Measurements from ENCODE around the gene PAPSS1.

PAPSS1 gene

DNA sequence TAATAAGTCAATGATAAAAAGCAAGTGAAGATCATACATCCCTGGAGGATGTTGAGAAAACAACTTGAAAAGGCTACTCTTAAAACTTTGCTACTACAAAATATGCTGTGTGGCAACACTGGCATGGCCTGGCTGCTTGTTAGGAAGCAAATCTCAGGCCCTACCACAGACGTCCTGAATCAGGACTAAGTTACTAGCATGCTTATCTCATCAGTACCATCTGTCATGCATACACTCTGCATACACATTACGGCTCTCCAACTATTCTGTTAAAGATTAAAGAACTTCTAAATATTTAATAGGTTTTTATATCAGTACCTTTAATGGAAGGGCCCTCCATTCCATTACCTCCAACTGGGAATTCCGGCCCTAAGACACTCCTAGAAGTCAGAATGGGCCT lies 8.2 kb downstream of the PAPSS1 start:
- peaks cover 2% of the 10 kb centered on the region for H3K79me1 ChIP-seq (ENCODE audit: low read length)
- H2BK12ac ChIP-seq (ENCODE audit: low read length) = no peak overlapping the region
- H3K4me2 ChIP-seq (ENCODE audit: low read length) = no peak overlapping the region
- no peaks in the 10 kb centered on the region for H3K27me3 ChIP-seq (ENCODE audit: insufficient read depth, low read length)
- H3K4me3 ChIP-seq (ENCODE audit: low read depth, low read length) = no peak overlapping the region
- no peak overlapping the region for H2BK5ac ChIP-seq (ENCODE audit: low read depth, low read length, poor library complexity)
- H4K12ac ChIP-seq (ENCODE audit: low read depth, low read length) = no peak overlapping the region
- H3K23ac ChIP-seq (ENCODE audit: low read length) = no peak overlapping the region
- no peak overlapping the region for H3K27ac ChIP-seq (ENCODE audit: low read depth, low read length)
- H3K36me3 ChIP-seq (ENCODE audit: control insufficient read depth in 1 of 2, insufficient read depth in 2 of 2, low read length in 2 of 2) = peaks cover 2 to 3% of the 10 kb centered on the region in 2 experiments
- H3K4ac ChIP-seq (ENCODE audit: low read depth, low read length) = no peak overlapping the region
- no peak overlapping the region for H2AK5ac ChIP-seq (ENCODE audit: low read length)
- H3K4me1 ChIP-seq (ENCODE audit: control insufficient read depth in 1 of 2, insufficient read depth in 2 of 2, low read length in 2 of 2) = peaks cover 3 to 5% of the 10 kb centered on the region in 2 experiments
- H3K9me3 ChIP-seq (ENCODE audit: insufficient read depth, low read depth, low read length) = peaks cover 5% of the 10 kb centered on the region
- H4K8ac ChIP-seq (ENCODE audit: low read depth, low read length) = no peak overlapping the region
- H3K18ac ChIP-seq (ENCODE audit: low read length) = no peak overlapping the region
- no peak overlapping the region for H3K14ac ChIP-seq (ENCODE audit: low read length)
- no CpG with 5 or more reads among the region's 3 CpGs for WGBS (ENCODE audit: extremely low coverage, insufficient coverage, insufficient read length)
- H2BK120ac ChIP-seq (ENCODE audit: insufficient read depth, low read length, poor library complexity) = no peak overlapping the region
- H3K9ac ChIP-seq (ENCODE audit: low read length) = no peak overlapping the region
- H3K79me2 ChIP-seq (ENCODE audit: control insufficient read depth, insufficient read depth, low read length, poor library complexity) = no peaks in the 10 kb centered on the region
- DNase-seq = no peak
- no peak overlapping the region for H2AFZ ChIP-seq (ENCODE audit: insufficient read depth, low read length, poor library complexity)
- no peak overlapping the region for H4K91ac ChIP-seq (ENCODE audit: low read depth, low read length)

DNA sequence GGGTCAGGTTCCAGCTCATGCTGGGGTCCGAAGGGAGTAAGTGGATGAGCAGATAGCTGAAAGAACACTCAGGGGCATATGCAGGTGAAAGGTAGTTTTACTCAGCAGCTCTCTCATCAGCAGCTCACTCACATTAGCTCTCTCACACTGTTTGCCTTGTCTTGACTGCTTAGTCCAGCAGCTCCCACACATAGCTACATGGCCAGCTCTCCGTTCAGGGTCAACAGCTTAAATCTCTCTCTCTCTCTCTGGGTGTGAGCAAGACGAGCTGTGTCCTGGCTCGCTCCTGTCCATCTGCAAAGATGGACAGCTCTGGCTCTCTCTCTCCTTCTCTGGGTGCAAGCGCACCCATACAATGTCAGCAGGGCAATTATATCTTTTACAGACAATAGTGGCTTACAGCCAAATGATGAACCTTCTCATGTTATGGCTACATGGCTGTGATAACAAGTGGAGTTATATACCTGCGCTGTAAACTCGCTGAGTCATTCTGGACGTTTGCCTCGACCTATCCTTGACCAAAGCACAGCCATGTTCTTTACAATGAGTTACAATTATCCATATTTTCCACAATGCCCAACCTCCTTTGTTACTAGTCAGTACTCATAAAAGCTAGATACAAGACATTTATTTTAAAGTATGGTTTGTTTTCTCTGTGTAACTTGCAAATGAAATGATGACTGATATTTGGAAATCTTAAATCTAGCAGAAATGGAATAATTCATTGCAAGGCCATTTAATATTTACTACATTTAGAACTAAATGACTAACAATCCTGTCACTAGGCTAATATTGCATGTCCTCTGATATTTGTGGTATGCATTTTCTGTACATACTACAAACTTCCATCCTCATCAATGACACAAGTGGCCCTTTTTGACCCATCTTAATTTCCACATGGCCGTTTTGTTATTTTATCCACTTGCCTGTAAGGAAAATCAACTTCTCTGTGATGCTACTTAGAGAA lies 9.3 kb downstream of the PAPSS1 start:
- Histone ChIP-seq H3K27ac (ENCODE audit: low read depth, low read length) (no peak overlapping the region), H3K18ac (ENCODE audit: low read length) (no peak overlapping the region), H4K8ac (ENCODE audit: low read depth, low read length) (no peak overlapping the region), H3K14ac (ENCODE audit: low read length) (no peak overlapping the region), H3K9me3 (ENCODE audit: insufficient read depth, low read depth, low read length) (peaks cover 8% of the 10 kb centered on the region), H2BK120ac (ENCODE audit: insufficient read depth, low read length, poor library complexity) (no peak overlapping the region), H3K36me3 (ENCODE audit: control insufficient read depth in 1 of 2, insufficient read depth in 2 of 2, low read length in 2 of 2) (peaks cover 5 to 7% of the 10 kb centered on the region in 2 experiments), H3K27me3 (ENCODE audit: insufficient read depth, low read length) (no peaks in the 10 kb centered on the region), H3K4me3 (ENCODE audit: low read depth, low read length) (no peak overlapping the region), H2BK12ac (ENCODE audit: low read length) (peak overlapping the region; percentile 13), H2AK5ac (ENCODE audit: low read length) (no peak overlapping the region), H3K23ac (ENCODE audit: low read length) (no peak overlapping the region), H3K9ac (ENCODE audit: low read length) (no peak overlapping the region), H3K79me1 (ENCODE audit: low read length) (peaks cover 2% of the 10 kb centered on the region), H3K79me2 (ENCODE audit: control insufficient read depth, insufficient read depth, low read length, poor library complexity) (no peaks in the 10 kb centered on the region), H4K91ac (ENCODE audit: low read depth, low read length) (no peak overlapping the region), H3K4me1 (ENCODE audit: control insufficient read depth in 1 of 2, insufficient read depth in 2 of 2, low read length in 2 of 2) (peaks cover 3 to 5% of the 10 kb centered on the region in 2 experiments), H3K4me2 (ENCODE audit: low read length) (no peak overlapping the region), H2AFZ (ENCODE audit: insufficient read depth, low read length, poor library complexity) (no peak overlapping the region), H3K4ac (ENCODE audit: low read depth, low read length) (no peak overlapping the region), H4K12ac (ENCODE audit: low read depth, low read length) (no peak overlapping the region), H2BK5ac (ENCODE audit: low read depth, low read length, poor library complexity) (no peak overlapping the region)
- DNase-seq = no peak
- no CpG with 5 or more reads among the region's 10 CpGs for WGBS (ENCODE audit: extremely low coverage, insufficient coverage, insufficient read length)

DNA sequence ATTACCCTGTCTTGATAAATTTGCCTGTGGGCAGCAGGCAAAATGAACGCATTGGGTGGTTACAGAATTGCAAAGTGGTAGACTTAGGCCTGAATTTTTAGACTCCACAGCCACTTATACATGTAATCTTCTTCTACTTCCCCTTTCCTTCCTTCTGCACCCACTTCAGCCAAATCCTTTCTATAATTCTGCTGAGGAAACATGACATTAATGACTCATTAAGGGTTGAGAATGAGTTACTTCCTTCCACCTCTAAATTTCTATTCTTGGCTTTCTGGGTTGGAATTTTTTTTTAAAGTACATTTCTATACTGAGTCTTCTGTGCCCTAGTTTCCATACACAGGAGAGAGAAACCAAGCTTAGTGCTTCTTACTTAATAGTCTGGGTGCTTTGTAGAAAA lies 10.1 kb downstream of the PAPSS1 start:
- Histone ChIP-seq H2BK5ac (ENCODE audit: low read depth, low read length, poor library complexity) (no peak overlapping the region), H3K18ac (ENCODE audit: low read length) (no peak overlapping the region), H2BK12ac (ENCODE audit: low read length) (no peak overlapping the region), H4K12ac (ENCODE audit: low read depth, low read length) (no peak overlapping the region), H3K4ac (ENCODE audit: low read depth, low read length) (no peak overlapping the region), H3K27ac (ENCODE audit: low read depth, low read length) (no peak overlapping the region), H3K4me1 (ENCODE audit: control insufficient read depth in 1 of 2, insufficient read depth in 2 of 2, low read length in 2 of 2) (peaks cover 3 to 5% of the 10 kb centered on the region in 2 experiments), H2AFZ (ENCODE audit: insufficient read depth, low read length, poor library complexity) (no peak overlapping the region), H4K8ac (ENCODE audit: low read depth, low read length) (no peak overlapping the region), H3K9me3 (ENCODE audit: insufficient read depth, low read depth, low read length) (peaks cover 11% of the 10 kb centered on the region), H3K79me1 (ENCODE audit: low read length) (peaks cover 2% of the 10 kb centered on the region), H3K79me2 (ENCODE audit: control insufficient read depth, insufficient read depth, low read length, poor library complexity) (no peaks in the 10 kb centered on the region), H3K14ac (ENCODE audit: low read length) (no peak overlapping the region), H3K9ac (ENCODE audit: low read length) (no peak overlapping the region), H3K36me3 (ENCODE audit: control insufficient read depth in 1 of 2, insufficient read depth in 2 of 2, low read length in 2 of 2) (peaks cover 7% of the 10 kb centered on the region in 2 experiments), H2AK5ac (ENCODE audit: low read length) (no peak overlapping the region), H2BK120ac (ENCODE audit: insufficient read depth, low read length, poor library complexity) (no peak overlapping the region), H3K27me3 (ENCODE audit: insufficient read depth, low read length) (no peaks in the 10 kb centered on the region), H3K23ac (ENCODE audit: low read length) (no peak overlapping the region), H4K91ac (ENCODE audit: low read depth, low read length) (no peak overlapping the region), H3K4me2 (ENCODE audit: low read length) (no peak overlapping the region), H3K4me3 (ENCODE audit: low read depth, low read length) (no peak overlapping the region)
- no CpG with 5 or more reads among the region's 1 CpG for WGBS (ENCODE audit: extremely low coverage, insufficient coverage, insufficient read length)
- DNase-seq = peak in 1 of 2 donors; percentile 14

DNA sequence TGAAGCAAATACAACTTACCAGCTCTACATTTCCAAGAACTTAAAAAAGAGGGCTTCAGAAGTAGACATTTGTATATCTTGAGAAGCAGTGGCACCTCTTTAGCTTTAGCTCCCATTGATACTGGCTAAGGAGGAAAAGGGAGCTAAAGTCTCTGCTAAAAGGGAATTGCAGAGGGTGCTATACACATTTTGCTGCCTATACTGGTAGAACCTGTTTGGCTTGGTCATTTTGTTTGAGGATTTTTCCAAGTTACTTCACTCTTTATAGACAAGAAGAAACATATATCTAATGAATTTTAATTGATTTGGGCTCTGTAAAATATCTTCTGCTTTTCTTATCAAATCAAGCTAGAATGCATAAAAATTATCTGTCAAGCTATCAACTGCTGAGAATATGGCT lies 11.8 kb downstream of the PAPSS1 start:
- Histone ChIP-seq H3K23ac (ENCODE audit: low read length) (no peak overlapping the region), H3K4me1 (ENCODE audit: control insufficient read depth in 1 of 2, insufficient read depth in 2 of 2, low read length in 2 of 2) (peaks cover 3 to 5% of the 10 kb centered on the region in 2 experiments), H3K27ac (ENCODE audit: low read depth, low read length) (no peak overlapping the region), H2BK12ac (ENCODE audit: low read length) (no peak overlapping the region), H3K4ac (ENCODE audit: low read depth, low read length) (no peak overlapping the region), H3K18ac (ENCODE audit: low read length) (no peak overlapping the region), H3K14ac (ENCODE audit: low read length) (no peak overlapping the region), H4K91ac (ENCODE audit: low read depth, low read length) (no peak overlapping the region), H3K9ac (ENCODE audit: low read length) (no peak overlapping the region), H2BK5ac (ENCODE audit: low read depth, low read length, poor library complexity) (no peak overlapping the region), H2AFZ (ENCODE audit: insufficient read depth, low read length, poor library complexity) (no peak overlapping the region), H3K27me3 (ENCODE audit: insufficient read depth, low read length) (no peaks in the 10 kb centered on the region), H3K36me3 (ENCODE audit: control insufficient read depth in 1 of 2, insufficient read depth in 2 of 2, low read length in 2 of 2) (peaks cover 7% of the 10 kb centered on the region in 2 experiments), H4K12ac (ENCODE audit: low read depth, low read length) (no peak overlapping the region), H4K8ac (ENCODE audit: low read depth, low read length) (no peak overlapping the region), H3K79me2 (ENCODE audit: control insufficient read depth, insufficient read depth, low read length, poor library complexity) (no peaks in the 10 kb centered on the region), H3K9me3 (ENCODE audit: insufficient read depth, low read depth, low read length) (peaks cover 11% of the 10 kb centered on the region), H2BK120ac (ENCODE audit: insufficient read depth, low read length, poor library complexity) (no peak overlapping the region), H3K4me2 (ENCODE audit: low read length) (no peak overlapping the region), H3K79me1 (ENCODE audit: low read length) (peaks cover 2% of the 10 kb centered on the region), H3K4me3 (ENCODE audit: low read depth, low read length) (no peak overlapping the region), H2AK5ac (ENCODE audit: low read length) (no peak overlapping the region)
- peak in 1 of 2 donors; percentile 77 for DNase-seq
